Stimulated activated CD8-positive, alpha-beta memory T cell treated with anti-CD3 and anti-CD28 coated beads, Interleukin-7, amount 100 ng/mL, for 4 hours (primary cell): ENCODE data around the gene TNP2.

Experiments
- DNase-seq, 2 donors: peaks; one replicate each; pipeline ENCODE4 v3.0.0-alpha.2; 2020; ENCODE audit warnings: low read depth in 2 of 2

Gene TNP2

DNA sequence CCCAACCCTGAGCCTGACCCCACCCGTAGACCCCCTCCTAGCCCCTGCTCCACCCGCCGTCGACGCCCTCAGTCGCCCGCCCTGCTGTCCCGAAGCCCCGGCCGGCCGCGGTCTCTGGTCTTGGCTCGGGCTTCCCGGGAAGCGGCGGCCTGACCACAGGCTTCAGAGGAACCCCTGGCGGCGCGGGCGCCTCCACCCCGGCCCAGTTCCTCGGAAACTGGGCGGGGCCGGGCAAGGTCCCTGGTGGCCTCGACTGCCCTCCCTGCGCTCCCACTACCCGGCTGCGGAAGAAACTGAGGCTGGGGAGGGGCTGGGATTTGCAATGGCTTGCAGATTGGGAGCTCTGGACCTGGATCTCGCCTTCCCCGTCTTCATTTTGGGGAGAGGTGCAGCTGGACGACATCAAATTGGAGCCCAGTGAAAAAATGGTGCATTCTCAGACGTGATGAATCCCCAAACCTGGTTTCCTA lies 12.4 kb downstream of the TNP2 start:
- no peak for DNase-seq

DNA sequence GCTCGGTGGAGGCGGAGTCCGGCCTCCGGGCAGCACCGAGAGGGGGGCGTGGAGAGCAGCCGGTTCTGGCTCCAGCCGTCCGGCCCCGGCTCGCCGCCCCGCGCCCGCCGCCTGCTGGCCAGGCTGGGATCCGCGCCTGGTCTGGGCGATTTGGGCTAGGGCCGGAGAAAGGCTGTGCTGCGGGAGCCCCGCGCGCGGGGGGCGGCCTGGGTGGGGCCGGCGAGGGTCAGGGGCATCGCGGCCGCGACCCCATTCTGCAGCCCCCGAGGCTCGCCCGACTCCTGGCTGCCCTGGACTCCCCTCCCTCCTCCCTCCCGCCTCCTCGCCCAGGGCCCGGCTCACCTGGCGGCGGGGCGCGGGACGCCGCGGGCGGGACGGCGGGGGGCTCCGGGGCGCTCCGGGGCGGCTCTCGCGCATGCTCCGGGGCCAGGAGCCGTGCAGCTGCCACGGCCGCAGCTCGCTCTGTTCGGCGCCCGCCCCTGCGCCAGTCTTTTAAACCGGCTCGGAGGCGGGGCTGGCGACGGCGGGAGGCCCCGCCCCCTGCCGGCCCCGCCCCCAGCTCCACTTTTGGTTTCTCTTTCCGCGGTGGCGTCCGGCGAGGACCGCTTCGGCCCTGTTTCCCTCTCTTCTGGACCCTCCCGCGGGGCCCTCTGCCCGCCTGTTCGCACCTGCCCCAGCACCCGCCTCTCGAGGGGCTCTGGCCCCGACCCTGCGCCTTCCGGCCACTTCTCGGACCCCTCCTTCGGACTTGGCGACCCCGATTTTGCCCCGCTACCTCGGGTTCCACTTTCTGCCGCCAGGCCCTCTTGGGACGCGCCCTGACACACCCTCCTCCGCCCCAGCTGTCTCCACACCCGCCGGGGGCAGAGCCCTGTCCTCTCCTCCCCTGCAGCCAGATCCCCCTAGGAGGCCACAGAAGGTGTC lies 13.1 kb downstream of the TNP2 start, which contains the start of gene SOCS1:
SOCS1 (minus strand) TSS at position 468 of the 924 bp plus-strand sequence. CDS start 726 bp downstream, outside the sequence.
- DNase-seq, result peak; percentile 63 to 88

DNA sequence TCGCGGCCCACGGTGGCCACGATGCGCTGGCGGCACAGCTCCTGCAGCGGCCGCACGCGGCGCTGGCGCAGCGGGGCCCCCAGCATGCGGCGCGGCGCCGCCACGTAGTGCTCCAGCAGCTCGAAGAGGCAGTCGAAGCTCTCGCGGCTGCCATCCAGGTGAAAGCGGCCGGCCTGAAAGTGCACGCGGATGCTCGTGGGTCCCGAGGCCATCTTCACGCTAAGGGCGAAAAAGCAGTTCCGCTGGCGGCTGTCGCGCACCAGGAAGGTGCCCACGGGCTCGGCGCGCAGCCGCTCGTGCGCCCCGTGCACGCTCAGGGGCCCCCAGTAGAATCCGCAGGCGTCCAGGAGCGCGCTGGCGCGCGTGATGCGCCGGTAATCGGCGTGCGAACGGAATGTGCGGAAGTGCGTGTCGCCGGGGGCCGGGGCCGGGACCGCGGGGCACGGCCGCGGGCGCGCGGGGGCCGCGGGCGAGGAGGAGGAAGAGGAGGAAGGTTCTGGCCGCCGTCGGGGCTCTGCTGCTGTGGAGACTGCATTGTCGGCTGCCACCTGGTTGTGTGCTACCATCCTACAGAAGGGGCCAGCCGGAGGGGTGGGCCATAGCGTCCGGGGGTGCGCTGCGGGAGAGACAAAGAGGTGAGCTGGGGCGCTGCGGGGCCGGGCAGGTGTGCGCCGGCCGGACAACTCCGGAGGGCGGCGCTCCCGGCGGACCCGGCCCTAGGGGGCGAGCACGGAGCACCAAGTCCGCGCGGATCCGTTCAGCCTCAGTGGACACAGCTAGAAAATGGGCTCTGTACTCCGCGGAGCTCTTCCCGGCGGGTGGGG lies 14.0 kb downstream of the TNP2 start:
- peak in 1 of 2 donors; percentile 52 for DNase-seq

DNA sequence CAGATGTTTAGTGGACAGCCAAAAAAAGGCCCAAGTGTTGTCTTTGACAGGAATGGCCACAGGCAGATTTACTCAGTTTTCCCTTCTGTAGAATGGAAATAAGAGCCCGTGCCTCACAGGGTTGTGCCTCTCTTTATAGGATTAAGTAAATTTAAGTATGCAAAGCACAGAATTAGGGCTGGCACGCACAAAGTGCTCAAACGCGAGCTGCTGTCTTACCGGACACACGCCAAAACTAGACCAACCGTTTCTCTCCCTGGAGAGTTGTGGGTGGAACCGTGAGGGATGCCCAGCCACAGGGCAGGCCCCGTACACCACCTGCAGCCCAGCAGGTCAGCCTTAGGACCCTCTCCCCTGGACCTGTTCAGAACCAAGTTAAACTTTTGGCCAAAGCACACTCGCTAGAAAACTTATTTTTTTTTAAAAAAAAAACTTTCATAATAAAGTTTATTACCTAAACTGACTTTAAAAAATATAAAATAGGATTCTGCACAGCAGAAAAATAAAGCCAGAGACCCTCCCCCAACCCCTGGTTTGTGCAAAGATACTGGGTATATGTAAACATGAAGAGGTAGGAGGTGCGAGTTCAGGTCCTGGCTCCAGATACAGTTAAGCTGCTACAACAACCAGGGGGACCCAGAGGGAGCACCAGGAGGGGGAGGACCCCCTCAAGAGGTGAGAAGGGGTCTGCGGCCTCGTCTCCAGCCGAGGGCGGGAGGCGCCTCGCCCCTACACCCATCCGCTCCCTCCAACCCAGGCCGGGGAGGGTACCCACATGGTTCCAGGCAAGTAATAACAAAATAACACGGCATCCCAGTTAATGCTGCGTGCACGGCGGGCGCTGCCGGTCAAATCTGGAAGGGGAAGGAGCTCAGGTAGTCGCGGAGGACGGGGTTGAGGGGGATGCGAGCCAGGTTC lies 14.9 kb downstream of the TNP2 start:
- no peak for DNase-seq

DNA sequence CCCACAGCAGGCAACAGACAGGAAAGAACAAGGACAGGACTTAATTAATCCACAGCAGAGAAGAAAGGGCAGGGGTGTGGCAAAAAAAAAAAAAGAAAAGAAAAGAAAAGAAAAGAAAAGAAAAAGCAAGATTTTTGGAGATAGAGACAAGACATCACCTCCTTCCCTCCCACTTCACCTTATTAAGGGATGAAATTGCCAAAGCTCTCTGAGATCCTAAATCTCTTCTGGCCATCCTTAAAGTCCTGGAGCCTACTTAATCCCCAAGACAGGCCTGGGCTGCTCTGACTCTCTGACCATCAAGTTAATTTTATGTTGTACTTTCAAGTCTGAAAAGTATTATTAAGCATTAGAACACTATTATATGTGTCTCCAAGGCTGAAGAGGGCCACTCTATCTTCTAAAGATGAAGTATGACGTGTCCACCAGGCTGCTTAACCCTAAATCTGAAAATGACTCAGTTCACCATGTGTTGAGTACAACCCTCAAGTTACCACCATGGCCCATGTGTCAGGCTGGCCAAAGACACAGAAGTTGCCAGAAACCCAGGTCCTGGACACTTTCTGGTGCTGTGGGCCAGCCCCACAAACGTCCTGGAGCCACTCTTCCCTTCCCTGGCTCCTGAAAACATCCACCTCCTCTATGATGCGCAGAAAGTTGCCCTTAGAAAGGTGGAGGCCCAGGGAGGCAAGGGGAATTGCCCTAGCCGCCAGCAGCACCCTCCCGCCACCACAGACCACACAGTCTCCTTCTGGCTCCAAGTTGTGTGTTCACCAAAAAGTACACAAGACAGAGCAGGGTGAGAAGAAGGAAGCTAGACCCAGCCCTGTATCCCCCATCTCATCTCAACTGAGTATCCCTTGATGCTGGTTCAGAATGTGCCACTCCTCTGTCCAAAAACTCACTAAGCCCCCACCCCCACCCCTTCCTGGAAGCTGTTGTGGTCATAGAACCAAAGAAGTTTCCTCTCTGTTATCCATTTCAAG lies 15.8 kb downstream of the TNP2 start:
- DNase-seq, result peak in 1 of 2 donors; percentile 40

DNA sequence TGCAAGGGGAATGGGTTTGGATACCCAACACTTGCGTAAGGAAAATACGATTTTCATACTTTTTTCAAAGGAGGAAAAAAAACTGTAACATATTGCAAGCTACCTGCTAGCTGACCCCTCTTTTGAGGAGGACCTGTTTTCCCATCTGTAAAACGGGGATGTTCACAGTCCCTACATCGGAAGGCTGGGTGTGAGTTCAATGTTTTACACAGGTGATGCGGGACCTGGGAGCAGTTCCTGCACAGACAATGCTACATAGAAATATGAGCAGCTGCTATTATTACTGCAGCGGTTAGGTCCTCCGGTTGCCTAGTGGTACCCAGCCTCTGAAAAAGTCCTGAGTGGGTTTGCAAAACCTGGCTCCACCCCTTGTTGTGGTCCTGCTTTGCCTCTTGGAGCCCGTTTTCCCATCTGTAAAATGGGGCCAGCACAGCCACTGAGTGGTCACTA lies 16.6 kb downstream of the TNP2 start:
- no peak for DNase-seq

DNA sequence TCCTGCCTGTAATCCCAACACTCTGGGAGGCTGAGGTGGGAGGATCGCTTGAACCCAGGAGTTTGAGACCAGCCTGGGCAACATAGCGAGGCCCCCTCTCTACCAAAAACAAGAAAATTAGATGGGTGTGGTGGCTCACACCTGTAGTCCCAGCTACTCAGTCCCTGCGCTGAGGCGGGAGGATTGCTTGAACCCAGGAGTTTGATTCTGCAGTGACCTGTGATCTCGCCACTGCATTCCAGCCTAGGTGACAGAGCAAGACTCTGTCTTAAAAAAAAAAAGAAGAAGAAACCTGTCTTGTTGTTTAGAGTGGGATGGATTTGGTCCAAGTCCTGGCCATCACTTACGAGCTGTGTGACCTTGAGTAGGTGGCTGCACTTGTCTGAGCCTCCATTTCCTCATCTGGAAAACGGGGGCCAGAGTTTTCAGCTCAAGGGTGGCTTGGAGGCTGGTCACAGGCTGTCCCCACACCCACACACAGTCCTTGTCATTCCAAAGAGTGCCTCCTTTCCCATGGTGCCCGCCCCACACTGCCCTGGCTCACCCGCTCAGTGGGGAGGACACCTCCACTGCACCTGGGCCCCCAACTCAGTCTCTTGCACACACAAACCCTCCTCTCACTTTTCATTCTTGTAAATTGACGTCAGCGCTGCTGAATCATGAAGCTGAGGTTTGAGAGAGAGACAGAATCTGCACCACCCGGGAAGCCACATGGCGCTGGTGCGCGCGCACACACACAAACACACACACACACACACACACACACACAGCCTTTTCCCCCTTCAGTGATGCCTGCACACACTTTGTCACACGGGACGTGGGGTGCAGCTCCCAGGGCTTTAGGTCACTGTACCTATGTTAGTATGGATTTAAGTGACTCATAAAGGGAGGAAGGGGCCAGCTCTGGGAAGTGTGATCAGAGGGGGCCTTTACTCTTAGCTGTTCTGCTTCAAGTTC lies 17.3 kb downstream of the TNP2 start:
- peak; percentile 76 to 79 for DNase-seq

DNA sequence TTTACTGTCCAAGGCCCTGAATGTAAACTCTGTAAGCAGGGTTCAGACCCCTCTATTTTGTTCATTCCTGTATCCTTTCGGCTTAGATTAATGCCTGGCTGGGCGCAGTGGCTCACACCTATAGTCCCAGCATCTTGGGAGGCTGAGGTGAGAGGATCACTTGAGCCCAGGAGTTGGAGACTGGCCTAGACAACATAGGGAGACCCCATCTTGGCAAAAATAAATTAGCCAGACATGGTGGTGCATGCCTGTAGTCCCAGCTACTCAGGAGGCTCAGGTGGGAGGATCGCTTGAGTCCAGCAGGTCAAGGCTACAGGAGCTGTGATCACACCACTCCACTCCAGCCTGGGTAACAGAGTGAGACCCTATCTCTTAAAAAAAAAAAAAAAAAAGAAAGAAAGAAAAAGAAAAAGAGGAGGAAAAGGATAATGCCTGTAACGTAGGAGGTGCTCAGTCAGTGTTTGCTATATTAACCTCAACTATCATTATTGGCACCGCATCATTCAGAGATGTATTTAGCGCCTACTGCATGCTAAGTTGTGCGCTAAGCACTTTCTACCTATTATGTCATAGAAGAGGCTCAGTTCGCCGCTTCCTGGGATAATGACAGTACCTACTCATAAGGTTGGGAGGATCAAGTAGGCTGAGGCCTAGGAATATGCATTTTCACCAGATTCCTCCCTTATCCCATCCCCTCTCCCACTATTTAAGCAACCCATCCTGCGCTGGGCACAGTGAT lies 18.2 kb downstream of the TNP2 start:
- no peak for DNase-seq

DNA sequence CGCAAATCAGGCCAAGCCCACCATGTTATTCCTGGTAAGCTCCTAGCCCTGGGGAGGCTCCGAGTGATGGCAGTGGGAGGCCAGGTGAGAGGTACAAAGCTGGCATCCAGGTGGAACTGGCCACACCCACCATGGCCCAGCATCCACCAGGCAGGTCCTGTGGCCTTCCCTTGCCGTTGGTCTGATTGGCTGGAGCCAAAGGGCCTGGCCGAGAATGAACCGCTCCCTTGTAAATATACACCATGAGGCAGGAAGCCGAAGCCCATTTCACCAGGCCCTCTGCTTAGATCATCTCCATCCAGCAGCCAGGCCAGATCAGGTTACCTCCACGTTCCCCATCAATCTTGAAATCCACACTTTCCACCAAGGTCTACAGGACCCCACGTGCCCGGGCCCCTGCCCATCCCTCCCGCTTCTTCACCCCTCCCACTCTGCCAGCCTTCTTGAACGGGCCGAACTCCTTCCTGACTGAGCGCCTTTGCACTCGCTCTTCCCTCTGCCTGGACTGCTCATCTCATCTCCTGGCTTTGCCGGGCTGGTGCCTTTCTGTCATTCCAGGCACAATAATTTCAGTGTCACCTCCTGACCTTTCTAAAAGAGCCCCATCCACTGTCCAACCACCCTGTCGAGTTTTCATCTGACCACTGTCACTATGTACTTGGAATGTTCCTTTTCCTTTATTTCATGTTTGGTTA lies 18.9 kb downstream of the TNP2 start:
- no peak for DNase-seq

DNA sequence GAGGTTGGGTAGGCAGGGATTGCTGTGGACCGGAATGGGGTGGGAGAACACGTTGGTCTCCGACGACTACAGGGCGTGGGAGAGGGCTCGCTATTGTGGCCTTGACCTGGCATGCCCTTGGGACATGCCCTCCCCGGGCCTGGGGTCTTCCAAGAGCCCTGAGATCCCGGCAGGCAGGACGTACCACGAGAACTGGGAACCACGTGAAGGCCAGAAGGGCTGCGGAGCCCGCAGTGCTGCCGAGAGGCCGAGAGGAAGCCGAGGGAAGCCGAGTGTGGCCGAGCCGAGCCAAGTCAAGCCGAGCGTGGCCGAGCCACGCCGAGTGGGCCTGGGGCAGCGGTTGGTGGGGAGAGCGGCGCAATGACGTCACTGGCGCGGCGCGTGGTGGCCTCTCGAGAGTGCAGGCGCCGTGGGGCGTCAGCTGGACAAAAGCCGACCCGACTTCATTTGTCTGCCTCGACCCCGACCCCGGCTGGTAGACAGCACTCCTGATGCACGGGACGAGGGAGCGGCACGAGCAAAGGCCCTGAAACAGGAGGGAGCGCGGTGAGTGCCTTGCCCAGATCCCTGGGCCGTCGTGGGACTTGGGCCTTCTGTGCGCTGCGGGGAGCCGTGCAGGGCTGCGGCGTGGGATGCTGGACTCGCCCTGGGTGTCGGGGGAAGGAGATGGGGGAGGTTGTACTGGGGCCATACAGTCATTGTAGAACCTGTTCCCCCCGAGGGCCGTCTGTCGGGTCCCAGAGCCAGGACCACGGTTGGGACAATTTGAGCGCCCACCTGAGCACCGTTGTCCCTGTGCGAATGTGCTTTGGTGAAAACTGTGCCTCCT lies 19.7 kb downstream of the TNP2 start:
- DNase-seq, result no peak

DNA sequence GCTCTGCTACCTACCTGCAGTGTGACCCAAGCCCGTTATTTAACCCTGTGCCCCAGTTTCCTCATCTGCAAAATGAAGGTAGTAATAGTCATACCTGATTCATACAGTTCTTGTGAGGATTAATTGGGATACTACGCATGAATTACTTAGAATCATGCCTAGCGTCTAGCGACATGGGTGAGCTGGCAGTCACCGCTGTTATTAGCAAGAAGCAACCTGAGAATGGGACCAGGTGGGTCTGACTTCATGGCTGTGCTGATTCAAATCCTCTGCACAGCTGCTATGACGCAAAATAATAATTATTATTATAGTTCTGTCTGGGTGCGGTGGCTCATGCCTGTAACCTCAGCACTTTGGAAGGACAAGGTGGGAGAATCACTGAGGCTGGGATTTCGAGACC lies 21.0 kb downstream of the TNP2 start:
- DNase-seq, result no peak

DNA sequence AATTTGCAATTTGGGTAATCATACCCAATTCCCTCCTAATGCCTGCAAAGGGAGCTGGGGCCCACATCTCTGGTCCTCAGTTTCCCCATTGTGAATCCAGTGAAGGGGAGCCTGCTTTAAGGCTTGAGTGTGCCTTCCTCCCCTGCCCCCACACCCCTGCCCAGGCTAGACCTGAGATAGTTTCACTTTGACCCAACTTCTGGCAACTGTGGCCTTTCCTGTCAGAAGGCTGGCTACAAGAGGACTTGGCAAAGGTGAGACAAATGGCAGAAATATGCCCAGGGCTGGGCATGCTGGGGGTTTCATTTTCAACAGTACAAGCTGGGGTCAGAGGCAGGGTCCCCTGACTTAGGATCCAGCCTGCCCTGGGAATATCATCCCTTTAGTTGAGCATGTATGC lies 23.1 kb downstream of the TNP2 start:
- no peak for DNase-seq

DNA sequence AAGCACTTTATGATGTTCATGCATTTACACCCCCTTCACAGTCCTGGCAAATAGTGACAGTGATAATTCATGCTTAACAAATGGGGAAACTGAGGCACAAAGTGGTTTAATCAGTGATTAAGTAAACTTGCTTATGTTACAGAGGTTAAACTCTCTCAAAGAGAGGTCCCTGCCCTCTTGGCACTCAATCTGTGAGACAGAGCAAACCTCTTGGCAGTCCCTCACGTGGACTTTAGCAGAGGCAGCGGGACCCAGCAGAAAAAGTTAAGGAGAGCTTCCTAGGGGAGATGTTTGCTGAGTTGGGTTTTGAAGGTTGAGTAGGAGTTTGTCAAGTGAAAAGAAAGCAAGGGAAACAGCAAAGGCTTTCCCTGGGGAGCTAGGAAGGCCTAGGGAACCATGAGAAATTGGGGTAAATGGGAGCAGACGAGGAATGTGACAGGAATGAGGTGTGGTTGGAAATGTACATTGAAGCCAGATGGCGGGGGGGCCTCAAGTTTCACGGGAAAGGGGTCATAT lies 23.8 kb downstream of the TNP2 start:
- DNase-seq, result no peak

DNA sequence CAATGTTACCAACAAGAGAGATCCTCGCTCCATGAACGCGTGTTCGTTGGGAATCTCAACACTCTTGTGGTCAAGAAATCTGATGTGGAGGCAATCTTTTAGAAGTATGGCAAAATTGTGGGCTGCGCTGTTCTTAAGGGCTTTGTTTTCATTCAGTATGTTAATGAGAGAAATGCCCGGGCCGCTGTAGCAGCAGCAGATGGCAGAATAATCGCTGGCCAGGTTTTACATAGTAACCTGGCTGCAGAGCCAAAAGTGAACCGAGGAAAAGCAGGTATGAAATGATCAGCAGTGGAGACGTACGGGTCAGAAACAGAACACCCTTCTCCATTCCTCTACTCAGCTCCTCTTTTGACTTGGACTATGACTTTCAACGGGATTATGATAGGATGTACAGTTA lies 26.5 kb downstream of the TNP2 start:
- no peak for DNase-seq

DNA sequence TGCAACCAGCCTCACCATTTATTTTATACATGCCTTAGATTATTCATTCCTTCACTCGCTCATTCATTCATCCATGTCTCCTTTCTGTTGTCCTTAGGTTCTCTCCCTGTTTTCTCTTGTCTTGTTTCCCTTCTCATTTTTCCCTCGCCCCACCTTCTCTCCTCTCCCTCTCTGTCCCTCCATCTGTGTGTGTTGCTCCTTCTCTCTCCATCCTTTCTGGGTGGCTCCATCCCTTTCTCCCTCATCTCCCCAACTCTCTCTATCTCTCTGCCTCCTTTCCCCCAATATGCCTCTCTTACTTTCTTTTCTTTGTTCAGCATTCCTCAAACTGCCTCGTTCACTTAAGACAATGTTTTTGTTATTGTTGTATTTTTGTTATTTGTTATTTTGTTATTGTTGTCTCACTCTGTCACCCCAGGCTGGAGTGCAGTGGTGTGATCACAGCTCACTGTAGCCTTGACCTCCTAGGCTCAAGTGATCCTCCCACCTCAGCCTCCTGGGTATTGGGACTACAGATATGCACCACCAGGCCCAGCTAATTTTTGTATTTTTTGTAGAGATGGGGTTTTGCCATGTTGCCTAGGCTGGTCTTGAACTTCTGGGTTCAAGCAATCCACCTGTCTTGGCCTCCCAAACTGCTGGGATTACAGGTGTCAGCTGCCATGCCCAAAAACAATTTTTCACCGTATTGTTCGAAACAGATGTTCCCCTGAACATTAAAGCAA lies 27.5 kb downstream of the TNP2 start:
- no peak for DNase-seq
